Esophagus muscularis mucosa (tissue), 3 donors: ENCODE measurements around the gene STRIP2.

ENCODE experiments used
- CTCF ChIP-seq, 3 experiments: fragments of 200-600 bp in 2 of 3; fragments of 450-650 bp in 1 of 3; sonication (generic) in 2 of 3; IDR thresholded peaks; one replicate each; pipeline ENCODE4 v1.5.1; 2017 to 2019; ENCODE audit warnings: antibody characterized with exemption in 3 of 3, mild to moderate bottlenecking in 2 of 3, moderate library complexity in 1 of 3
- POLR2A ChIP-seq: fragments of 450-650 bp; IDR thresholded peaks from one replicate; pipeline ENCODE4 v1.6.1; 2017; ENCODE audit warnings: antibody characterized with exemption, moderate library complexity, mild to moderate bottlenecking, low read depth
- POLR2AphosphoS5 ChIP-seq, 2 donors: sonication (generic); formaldehyde crosslinking; IDR thresholded peaks; one replicate each; pipeline ENCODE4 v1.6.1; 2017; ENCODE audit warnings: antibody characterized with exemption in 2 of 2

- TF ChIP-seq POLR2AphosphoS5 (IDR thresholded peaks at IDR 0.05) (no peak), POLR2A (no peak), CTCF (IDR thresholded peaks at IDR 0.05) (no peak)
Observed at GRCh38 chr7:129401228-129401966, 32.8 kb upstream of the STRIP2 start.
